ENCODE measurements around the gene CNTN4.

The CNTN4 gene

GRCh38 chr3:2706144-2706835 lies 607.6 kb downstream of the CNTN4 start:
- Histone ChIP-seq H3K4me3 (ENCODE audit: low read depth, low read length) (no peak overlapping the region), H3K27me3 (replicated peaks) (no peaks in the 10 kb centered on the region), H3K36me3 (replicated peaks) (no peaks in the 10 kb centered on the region), H3K27ac (no peak overlapping the region)
- in situ Hi-C loops (cut with HindIII; ENCODE audit: low pct_ligation_motif_present, low sequenced_read_pairs), result no loop called here
- DNase-seq, result no peak
- TF ChIP-seq CTCF (IDR thresholded peaks at IDR 0.05; ENCODE audit: low read depth, low read length, missing control alignments), result no peak

GRCh38 chr3:2706836-2707210 lies 608.2 kb downstream of the CNTN4 start:
- in situ Hi-C loops (cut with HindIII; ENCODE audit: low pct_ligation_motif_present, low sequenced_read_pairs), result no loop called here
- Histone ChIP-seq H3K4me3 (ENCODE audit: low read depth, low read length) (no peak overlapping the region), H3K27ac (no peak overlapping the region), H3K27me3 (replicated peaks) (no peaks in the 10 kb centered on the region), H3K36me3 (replicated peaks) (no peaks in the 10 kb centered on the region)
- no peak for DNase-seq
- TF ChIP-seq CTCF (IDR thresholded peaks at IDR 0.05; ENCODE audit: low read depth, low read length, missing control alignments), result no peak

- Histone ChIP-seq H3K36me3 (replicated peaks) (no peaks in the 10 kb centered on the region), H3K27ac (no peak overlapping the region), H3K4me3 (ENCODE audit: low read depth, low read length) (no peak overlapping the region), H3K27me3 (replicated peaks) (no peaks in the 10 kb centered on the region)
- in situ Hi-C loops (cut with HindIII; ENCODE audit: low pct_ligation_motif_present, low sequenced_read_pairs), result no loop called here
- DNase-seq, result no peak
- no peak for TF ChIP-seq CTCF (IDR thresholded peaks at IDR 0.05; ENCODE audit: low read depth, low read length, missing control alignments)
Observed at GRCh38 chr3:2711081-2711480, 612.4 kb downstream of the CNTN4 start.

GRCh38 chr3:2713923-2714322 lies 615.3 kb downstream of the CNTN4 start:
- H3K4me3 ChIP-seq (ENCODE audit: low read depth, low read length), result no peak overlapping the region
- DNase-seq, result no peak
- no peak for TF ChIP-seq CTCF (IDR thresholded peaks at IDR 0.05; ENCODE audit: low read depth, low read length, missing control alignments)
- H3K27me3 ChIP-seq (replicated peaks), result no peaks in the 10 kb centered on the region
- H3K36me3 ChIP-seq (replicated peaks), result no peaks in the 10 kb centered on the region
- in situ Hi-C loops (cut with HindIII; ENCODE audit: low pct_ligation_motif_present, low sequenced_read_pairs), result no loop called here
- H3K27ac ChIP-seq, result no peak overlapping the region

- H3K36me3 ChIP-seq (replicated peaks), result no peaks in the 10 kb centered on the region
- TF ChIP-seq CTCF (IDR thresholded peaks at IDR 0.05; ENCODE audit: low read depth, low read length, missing control alignments), result no peak
- no peak for DNase-seq
- in situ Hi-C loops (cut with HindIII; ENCODE audit: low pct_ligation_motif_present, low sequenced_read_pairs), result no loop called here
- no peaks in the 10 kb centered on the region for H3K27me3 ChIP-seq (replicated peaks)
- H3K4me3 ChIP-seq (ENCODE audit: low read depth, low read length), result no peak overlapping the region
- H3K27ac ChIP-seq, result no peak overlapping the region
Observed at GRCh38 chr3:2714834-2715233, 616.2 kb downstream of the CNTN4 start.

GRCh38 chr3:2727101-2727500 lies 628.4 kb downstream of the CNTN4 start:
- no peak for TF ChIP-seq CTCF (IDR thresholded peaks at IDR 0.05; ENCODE audit: low read depth, low read length, missing control alignments)
- H3K27ac ChIP-seq, result no peak overlapping the region
- no peak for DNase-seq
- in situ Hi-C loops (cut with HindIII; ENCODE audit: low pct_ligation_motif_present, low sequenced_read_pairs), result no loop called here
- H3K36me3 ChIP-seq (replicated peaks), result no peaks in the 10 kb centered on the region
- H3K27me3 ChIP-seq (replicated peaks), result no peaks in the 10 kb centered on the region
- H3K4me3 ChIP-seq (ENCODE audit: low read depth, low read length), result no peak overlapping the region

All from brain microvascular endothelial cell (primary cell).